Activated naive CD8-positive, alpha-beta T cell treated with anti-CD3 and anti-CD28 coated beads, Interleukin-2, amount 10 ng/mL, durations not matched to agents 7 days and 5 days (primary cell): ENCODE results near the gene RHBDF2. TPM values are rescaled to one million over a fixed set of nuclear protein-coding genes. Genes with fewer than 3 reads are reported as not detected.
"Not testable (repeated sequence)": the region's sequence is repeated elsewhere in the genome, so short reads cannot be mapped to it uniquely, and the experiment has no call there.

ENCODE experiments used
- ATAC-seq: fragments of 150-1000 bp; cut with Tn5 transposase; one replicate; pipeline ENCODE4 v1.10.0; 2021; ENCODE audit warnings: low read depth, moderate library complexity
- POLR2A ChIA-PET: fragments of 350-600 bp; sonication (Branson Sonifier 250); formaldehyde crosslinking; loops from one replicate; lab custom pipeline; 2021; ENCODE audit warnings: antibody characterized with exemption; lab: Charles Lee
- DNase-seq: peaks from one replicate; pipeline ENCODE4 v3.0.0; 2021
- H3K27ac Mint-ChIP-seq: one replicate; pipeline ENCODE4 v1.8.0; 2022; ENCODE audit warnings: mild to moderate bottlenecking, mixed read lengths
- H3K27me3 Mint-ChIP-seq: one replicate; pipeline ENCODE4 v1.8.0; 2022; ENCODE audit warnings: mild to moderate bottlenecking, moderate library complexity, mixed read lengths
- H3K36me3 Mint-ChIP-seq: one replicate; pipeline ENCODE4 v1.8.0; 2021; ENCODE audit warnings: mild to moderate bottlenecking, mixed read lengths
- H3K4me1 Mint-ChIP-seq: one replicate; pipeline ENCODE4 v1.8.0; 2021; ENCODE audit warnings: mixed read lengths
- H3K4me3 Mint-ChIP-seq: one replicate; pipeline ENCODE4 v1.8.0; 2022; ENCODE audit warnings: mild to moderate bottlenecking, moderate library complexity, mixed read lengths
- H3K9me3 Mint-ChIP-seq: one replicate; pipeline ENCODE4 v1.8.0; 2021; ENCODE audit warnings: mixed read lengths
- total RNA-seq, 2 experiments: library from RNA; stranded (reverse); gene quantifications; one replicate each; pipeline ENCODE4 v1.2.3, GENCODE V29; 2021

RHBDF2 gene
- total RNA-seq, 2 experiments from 2014 or later, result 65.1 to 67.2 TPM

GRCh38 chr17:76511668-76512365, 10.6 kb upstream of the RHBDF2 start:
- Mint-ChIP-seq H3K4me1 (peaks cover 29% of the 10 kb centered on the region), H3K36me3 (no peaks in the 10 kb centered on the region), H3K4me3 (no peak overlapping the region), H3K9me3 (no peaks in the 10 kb centered on the region), H3K27ac (no peak overlapping the region), H3K27me3 (peaks cover 8% of the 10 kb centered on the region)
- DNase-seq (no peak), ATAC-seq (no peak)
- POLR2A ChIA-PET, result interaction anchor here (0.6 to 4.3 kb wide), 2 partner anchors 10 to 1327 kb away, joined by 3 to 23 read pairs; partner anchors contain the start of gene RHBDF2

GRCh38 chr17:76510831-76511244, 9.6 kb upstream of the RHBDF2 start:
- Mint-ChIP-seq H3K27me3 (peaks cover 8% of the 10 kb centered on the region), H3K4me3 (no peak overlapping the region), H3K36me3 (no peaks in the 10 kb centered on the region), H3K4me1 (peaks cover 31% of the 10 kb centered on the region), H3K9me3 (no peaks in the 10 kb centered on the region), H3K27ac (no peak overlapping the region)
- DNase-seq (no peak), ATAC-seq (no peak)
- POLR2A ChIA-PET, result interaction anchor here (0.5 to 0.6 kb wide), 2 partner anchors 59 to 1204 kb away, joined by 3 read pairs; no protein-coding TSS in a partner anchor

GRCh38 chr17:76508472-76509063, 7.3 kb upstream of the RHBDF2 start:
- not testable (repeated sequence) for H3K36me3 Mint-ChIP-seq, H3K4me3 Mint-ChIP-seq, ATAC-seq, H3K27me3 Mint-ChIP-seq, H3K9me3 Mint-ChIP-seq, DNase-seq, H3K27ac Mint-ChIP-seq
- peaks cover 19% of the 10 kb centered on the region for H3K4me1 Mint-ChIP-seq
- POLR2A ChIA-PET, result interaction anchor here (0.8 to 1.8 kb wide), 2 partner anchors 41 to 50 kb away, joined by 3 to 7 read pairs; partner anchors contain the start of gene AANAT

GRCh38 chr17:76506408-76507345, 5.5 kb upstream of the RHBDF2 start:
- Mint-ChIP-seq H3K27me3 (peaks cover 8% of the 10 kb centered on the region), H3K27ac (peak overlapping the region; percentile 40), H3K4me3 (no peak overlapping the region), H3K36me3 (no peaks in the 10 kb centered on the region), H3K9me3 (no peaks in the 10 kb centered on the region), H3K4me1 (peaks cover 21% of the 10 kb centered on the region)
- POLR2A ChIA-PET, result interaction anchor here (0.9 to 1.8 kb wide), 3 partner anchors 9 to 48 kb away, joined by 3 to 7 read pairs (median 4); no protein-coding TSS in a partner anchor
- DNase-seq (peak; percentile 94), ATAC-seq (peak; percentile 77)

GRCh38 chr17:76504117-76504516, 2.9 kb upstream of the RHBDF2 start:
- H3K4me1 Mint-ChIP-seq, result peaks cover 28% of the 10 kb centered on the region
- DNase-seq (no peak), ATAC-seq (no peak)
- no peaks in the 10 kb centered on the region for H3K9me3 Mint-ChIP-seq
- POLR2A ChIA-PET, result interaction anchor here (0.7 kb wide), 1 partner anchor 36 kb away, joined by 3 read pairs; the partner anchor contains the start of gene AANAT
- no peak overlapping the region for H3K27ac Mint-ChIP-seq
- H3K36me3 Mint-ChIP-seq, result no peaks in the 10 kb centered on the region
- H3K27me3 Mint-ChIP-seq, result peaks cover 8% of the 10 kb centered on the region
- no peak overlapping the region for H3K4me3 Mint-ChIP-seq

- H3K36me3 Mint-ChIP-seq, result no peaks in the 10 kb centered on the region
- DNase-seq, result no peak
- ATAC-seq, result no peak
- peaks cover under 1% of the 10 kb centered on the region for H3K27me3 Mint-ChIP-seq
- peaks cover 35% of the 10 kb centered on the region for H3K4me1 Mint-ChIP-seq
- POLR2A ChIA-PET, result interaction anchor here (0.6 to 2.6 kb wide), 9 partner anchors 11 to 295 kb away, joined by 3 to 35 read pairs (median 4); partner anchors contain the start of gene UBE2O
- no peak overlapping the region for H3K27ac Mint-ChIP-seq
- H3K9me3 Mint-ChIP-seq, result no peaks in the 10 kb centered on the region
- H3K4me3 Mint-ChIP-seq, result no peak overlapping the region
These were observed 1.4 kb upstream of the RHBDF2 start for GRCh38 chr17:76502341-76503211.

- peaks cover 41% of the 10 kb centered on the region for H3K4me1 Mint-ChIP-seq
- no peaks in the 10 kb centered on the region for H3K9me3 Mint-ChIP-seq
- H3K4me3 Mint-ChIP-seq, result peak overlapping the region; percentile 76
- POLR2A ChIA-PET, result interaction anchor here (0.5 to 2.6 kb wide), 12 partner anchors 10 to 294 kb away, joined by 3 to 35 read pairs (median 3); partner anchors contain the start of gene UBE2O
- no peak for ATAC-seq
- no peak for DNase-seq
- no peaks in the 10 kb centered on the region for H3K27me3 Mint-ChIP-seq
- peak overlapping the region; percentile 95 for H3K27ac Mint-ChIP-seq
- no peaks in the 10 kb centered on the region for H3K36me3 Mint-ChIP-seq
These were observed 644 bp upstream of the RHBDF2 start for GRCh38 chr17:76501827-76502307.

GRCh38 chr17:76500747-76501017, 541 bp downstream of the RHBDF2 start:
- H3K27ac Mint-ChIP-seq, result peak overlapping the region; percentile 68
- no peak for DNase-seq

GRCh38 chr17:76500074-76500746, 1.0 kb downstream of the RHBDF2 start:
- ATAC-seq (no peak), DNase-seq (no peak)
- Mint-ChIP-seq H3K4me1 (peaks cover 36% of the 10 kb centered on the region), H3K9me3 (no peaks in the 10 kb centered on the region), H3K36me3 (no peaks in the 10 kb centered on the region), H3K4me3 (peak overlapping the region; percentile 91), H3K27ac (peak overlapping the region; percentile 68), H3K27me3 (no peaks in the 10 kb centered on the region)
- POLR2A ChIA-PET, result interaction anchor here (1.2 to 2.3 kb wide), 4 partner anchors 9 to 41 kb away, joined by 3 to 11 read pairs (median 6); no protein-coding TSS in a partner anchor

More at GRCh38 chr17:76500747-76501017, 541 bp downstream of the RHBDF2 start:
- POLR2A ChIA-PET, result interaction anchor here (2.3 kb wide), 2 partner anchors 10 to 14 kb away, joined by 6 to 11 read pairs; no protein-coding TSS in a partner anchor
- no peaks in the 10 kb centered on the region for H3K9me3 Mint-ChIP-seq
- no peaks in the 10 kb centered on the region for H3K27me3 Mint-ChIP-seq
- ATAC-seq, result no peak
- peak overlapping the region; percentile 91 for H3K4me3 Mint-ChIP-seq
- H3K4me1 Mint-ChIP-seq, result peaks cover 36% of the 10 kb centered on the region
- no peaks in the 10 kb centered on the region for H3K36me3 Mint-ChIP-seq

- Mint-ChIP-seq H3K9me3 (no peaks in the 10 kb centered on the region), H3K27ac (peak overlapping the region; percentile 48), H3K36me3 (no peaks in the 10 kb centered on the region), H3K27me3 (no peaks in the 10 kb centered on the region), H3K4me3 (peak overlapping the region; percentile 60), H3K4me1 (peaks cover 36% of the 10 kb centered on the region)
- POLR2A ChIA-PET, result interaction anchor here (1.2 to 2.3 kb wide), 4 partner anchors 8 to 40 kb away, joined by 3 to 11 read pairs (median 6); no protein-coding TSS in a partner anchor
- no peak for ATAC-seq
- DNase-seq, result no peak
These were observed 2.0 kb downstream of the RHBDF2 start for GRCh38 chr17:76499267-76499667.

GRCh38 chr17:76498876-76499251, 2.4 kb downstream of the RHBDF2 start:
- Mint-ChIP-seq H3K4me3 (peak overlapping the region; percentile 60), H3K27me3 (no peaks in the 10 kb centered on the region), H3K9me3 (no peaks in the 10 kb centered on the region), H3K27ac (peak overlapping the region; percentile 71), H3K4me1 (peaks cover 36% of the 10 kb centered on the region), H3K36me3 (no peaks in the 10 kb centered on the region)
- ATAC-seq, result no peak
- no peak for DNase-seq
- POLR2A ChIA-PET, result interaction anchor here (1.5 to 2.3 kb wide), 3 partner anchors 8 to 19 kb away, joined by 6 to 11 read pairs (median 6); no protein-coding TSS in a partner anchor
